Left lung (tissue), 10 donors: ENCODE results near the gene SPIB. TPM values are rescaled to one million over a fixed set of nuclear protein-coding genes. Genes with fewer than 3 reads are reported as not detected.

Experiments
- ATAC-seq: fragments of 200-7000 bp; cut with Tn5 transposase; one replicate; pipeline ENCODE4 v1.9.1; 2020; ENCODE audit warnings: moderate library complexity
- DNase-seq, 4 donors: peaks; one replicate each; pipeline ENCODE4 v3.0.0-alpha.2; 2013 to 2020
- H3K27ac ChIP-seq, 2 donors: fragments of 200-600 bp; sonication (generic) in 1 of 2; one replicate each; pipeline versions ENCODE4 v1.5.0 to v1.8.0; 2020 to 2021
- H3K27me3 ChIP-seq, 2 donors: fragments of 200-600 bp; sonication (generic) in 1 of 2; one replicate each; pipeline versions ENCODE4 v1.5.0 to v1.8.0; 2020 to 2021
- H3K36me3 ChIP-seq, 2 donors: fragments of 200-600 bp; sonication (generic) in 1 of 2; one replicate each; pipeline versions ENCODE4 v1.5.0 to v1.8.0; 2020 to 2021
- H3K4me1 ChIP-seq, 2 donors: fragments of 200-600 bp; one replicate each; pipeline ENCODE4 v1.8.0; 2021
- H3K4me3 ChIP-seq, 2 donors: fragments of 200-600 bp; sonication (generic) in 1 of 2; one replicate each; pipeline versions ENCODE4 v1.5.0 to v1.8.0; 2020 to 2021; ENCODE audit warnings: mild to moderate bottlenecking in 1 of 2
- H3K9me3 ChIP-seq, 2 donors: fragments of 200-600 bp; sonication (generic) in 1 of 2; one replicate each; pipeline versions ENCODE4 v1.5.0 to v1.8.0; 2020 to 2021
- intact Hi-C, 2 donors: fragments of 100-400 bp; cut with DNase I; formaldehyde crosslinking; loops; one replicate each; pipeline versions ENCODE4 v1.11.2 to v1.14.2; 2022
- polyA plus RNA-seq, 6 donors: library from polyadenylated mRNA; unstranded; fragments of 120-200 nt; gene quantifications; one replicate each; pipeline ENCODE4 v1.2.1, GENCODE V29; 2013; ENCODE audit not compliant: insufficient read length in 6 of 6
- total RNA-seq, 2 donors: library from RNA; stranded (reverse); fragmentation: NEBNext Ultra II Directional; extraction: Animal tissue kit (Norgen Biotek cat#: 25700); gene quantifications; one replicate each; pipeline ENCODE4 v1.2.1, GENCODE V29; 2021
- TF ChIP-seq, protein P1 (sequence below), 2 donors: fragments of 200-600 bp; sonication (generic) in 1 of 2; IDR thresholded peaks; one replicate each; pipeline versions ENCODE4 v1.5.0 to v1.8.0; 2021; ENCODE audit warnings: antibody characterized with exemption in 2 of 2
- donor health status: DM: no; HTN: yes; CAD: no.
- donor health status: DM: no; HTN: no; CAD: no.

The SPIB gene
- total and polyA plus RNA-seq, 8 donors: 0.28 to 0.66 (median 0.51) TPM

GRCh38 chr19:50380751-50381151, 38.0 kb upstream of the SPIB start:
- H3K9me3 ChIP-seq: no peaks in the 10 kb centered on the region
- H3K27ac ChIP-seq: no peak overlapping the region
- TF ChIP-seq, protein P1, sequence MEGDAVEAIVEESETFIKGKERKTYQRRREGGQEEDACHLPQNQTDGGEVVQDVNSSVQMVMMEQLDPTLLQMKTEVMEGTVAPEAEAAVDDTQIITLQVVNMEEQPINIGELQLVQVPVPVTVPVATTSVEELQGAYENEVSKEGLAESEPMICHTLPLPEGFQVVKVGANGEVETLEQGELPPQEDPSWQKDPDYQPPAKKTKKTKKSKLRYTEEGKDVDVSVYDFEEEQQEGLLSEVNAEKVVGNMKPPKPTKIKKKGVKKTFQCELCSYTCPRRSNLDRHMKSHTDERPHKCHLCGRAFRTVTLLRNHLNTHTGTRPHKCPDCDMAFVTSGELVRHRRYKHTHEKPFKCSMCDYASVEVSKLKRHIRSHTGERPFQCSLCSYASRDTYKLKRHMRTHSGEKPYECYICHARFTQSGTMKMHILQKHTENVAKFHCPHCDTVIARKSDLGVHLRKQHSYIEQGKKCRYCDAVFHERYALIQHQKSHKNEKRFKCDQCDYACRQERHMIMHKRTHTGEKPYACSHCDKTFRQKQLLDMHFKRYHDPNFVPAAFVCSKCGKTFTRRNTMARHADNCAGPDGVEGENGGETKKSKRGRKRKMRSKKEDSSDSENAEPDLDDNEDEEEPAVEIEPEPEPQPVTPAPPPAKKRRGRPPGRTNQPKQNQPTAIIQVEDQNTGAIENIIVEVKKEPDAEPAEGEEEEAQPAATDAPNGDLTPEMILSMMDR (IDR thresholded peaks at IDR 0.05): no peak
- intact Hi-C loops: no loop called here
- H3K27me3 ChIP-seq: no peaks in the 10 kb centered on the region
- DNase-seq: no peak
- no peak for ATAC-seq
- H3K4me3 ChIP-seq: no peak overlapping the region
- peaks cover 0 to 59% of the 10 kb centered on the region in 2 donors for H3K36me3 ChIP-seq
- peaks cover 4 to 54% of the 10 kb centered on the region in 2 donors for H3K4me1 ChIP-seq

DNA sequence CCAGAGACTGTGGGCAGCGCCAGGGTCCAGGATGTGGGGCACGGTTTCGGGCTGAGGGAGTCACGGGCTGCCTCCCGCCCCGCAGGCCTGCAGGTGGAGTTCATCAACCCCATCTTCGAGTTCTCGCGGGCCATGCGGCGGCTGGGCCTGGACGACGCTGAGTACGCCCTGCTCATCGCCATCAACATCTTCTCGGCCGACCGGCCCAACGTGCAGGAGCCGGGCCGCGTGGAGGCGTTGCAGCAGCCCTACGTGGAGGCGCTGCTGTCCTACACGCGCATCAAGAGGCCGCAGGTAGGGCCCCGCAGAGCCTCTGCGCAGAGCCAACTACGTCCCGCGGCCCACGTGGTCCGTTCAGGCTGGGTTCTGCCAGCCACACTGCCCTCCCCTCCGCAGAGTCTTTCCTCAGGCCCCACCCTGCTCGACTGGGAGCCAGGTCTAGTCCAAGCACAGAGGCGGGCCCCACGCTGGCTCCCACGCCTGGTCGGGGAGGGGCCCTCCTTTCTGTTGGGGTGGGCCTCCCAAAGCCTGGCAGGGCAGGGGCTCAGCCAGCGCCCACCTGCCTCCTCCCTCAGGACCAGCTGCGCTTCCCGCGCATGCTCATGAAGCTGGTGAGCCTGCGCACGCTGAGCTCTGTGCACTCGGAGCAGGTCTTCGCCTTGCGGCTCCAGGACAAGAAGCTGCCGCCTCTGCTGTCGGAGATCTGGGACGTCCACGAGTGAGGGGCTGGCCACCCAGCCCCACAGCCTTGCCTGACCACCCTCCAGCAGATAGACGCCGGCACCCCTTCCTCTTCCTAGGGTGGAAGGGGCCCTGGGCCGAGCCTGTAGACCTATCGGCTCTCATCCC, 36.6 kb upstream of the SPIB start:
- intact Hi-C loops: no loop called here
- H3K4me3 ChIP-seq: no peak overlapping the region
- H3K4me1 ChIP-seq: peaks cover 4 to 61% of the 10 kb centered on the region in 2 donors
- H3K27ac ChIP-seq: no peak overlapping the region
- TF ChIP-seq, protein P1 (IDR thresholded peaks at IDR 0.05): no peak
- ATAC-seq (no peak), DNase-seq (no peak)
- peaks cover 0 to 59% of the 10 kb centered on the region in 2 donors for H3K36me3 ChIP-seq
- no peaks in the 10 kb centered on the region for H3K27me3 ChIP-seq
- H3K9me3 ChIP-seq: no peaks in the 10 kb centered on the region

DNA sequence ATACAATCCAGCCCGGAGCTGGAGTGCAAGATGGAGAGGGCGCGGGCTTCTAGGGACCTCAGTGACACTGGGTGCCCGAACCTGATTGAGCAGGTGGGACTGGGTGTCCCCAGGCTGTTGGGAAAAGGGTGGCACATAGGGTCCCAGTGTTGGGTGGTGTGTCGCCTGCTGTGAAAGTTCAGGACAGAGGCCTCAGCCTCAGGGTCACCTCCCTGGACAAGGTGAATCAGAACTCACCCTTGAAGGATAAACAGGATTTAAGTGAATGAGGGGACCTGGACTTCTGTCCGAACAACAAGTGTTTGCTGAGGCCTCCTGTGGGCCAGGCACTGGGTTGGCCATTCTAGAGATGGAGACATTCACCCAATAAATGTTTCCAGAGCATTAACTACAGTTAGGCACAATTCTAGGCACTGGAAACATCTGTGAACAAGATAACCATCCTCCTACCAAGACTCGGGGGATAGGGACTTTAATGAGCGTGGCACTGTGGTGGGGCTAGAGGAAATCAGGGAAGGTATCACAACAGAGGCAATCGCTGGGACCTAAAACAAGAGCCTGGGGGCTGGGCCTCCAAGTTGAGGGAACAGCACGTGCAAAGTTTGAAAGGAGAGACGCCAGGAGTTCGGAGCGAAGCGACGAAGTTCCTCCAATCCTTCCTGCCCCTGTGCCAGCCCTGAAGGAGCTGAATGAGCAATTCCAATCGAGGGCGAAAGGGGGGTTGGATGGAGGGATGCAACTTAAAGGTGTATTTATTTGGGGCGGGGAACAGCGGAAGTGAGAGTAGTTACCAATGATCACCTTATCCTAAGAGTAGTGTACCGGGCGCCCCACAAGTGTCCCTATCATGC, 35.5 kb upstream of the SPIB start:
- no peak for ATAC-seq
- intact Hi-C loops: no loop called here
- Histone ChIP-seq H3K27me3 (no peaks in the 10 kb centered on the region), H3K36me3 (peaks cover 0 to 49% of the 10 kb centered on the region in 2 donors), H3K27ac (peak overlapping the region; percentile 83 to 86), H3K4me1 (peaks cover 4 to 59% of the 10 kb centered on the region in 2 donors), H3K4me3 (peak overlapping the region; percentile 53 to 66), H3K9me3 (no peaks in the 10 kb centered on the region)
- TF ChIP-seq, protein P1 (IDR thresholded peaks at IDR 0.05): no peak
- DNase-seq: no peak

DNA sequence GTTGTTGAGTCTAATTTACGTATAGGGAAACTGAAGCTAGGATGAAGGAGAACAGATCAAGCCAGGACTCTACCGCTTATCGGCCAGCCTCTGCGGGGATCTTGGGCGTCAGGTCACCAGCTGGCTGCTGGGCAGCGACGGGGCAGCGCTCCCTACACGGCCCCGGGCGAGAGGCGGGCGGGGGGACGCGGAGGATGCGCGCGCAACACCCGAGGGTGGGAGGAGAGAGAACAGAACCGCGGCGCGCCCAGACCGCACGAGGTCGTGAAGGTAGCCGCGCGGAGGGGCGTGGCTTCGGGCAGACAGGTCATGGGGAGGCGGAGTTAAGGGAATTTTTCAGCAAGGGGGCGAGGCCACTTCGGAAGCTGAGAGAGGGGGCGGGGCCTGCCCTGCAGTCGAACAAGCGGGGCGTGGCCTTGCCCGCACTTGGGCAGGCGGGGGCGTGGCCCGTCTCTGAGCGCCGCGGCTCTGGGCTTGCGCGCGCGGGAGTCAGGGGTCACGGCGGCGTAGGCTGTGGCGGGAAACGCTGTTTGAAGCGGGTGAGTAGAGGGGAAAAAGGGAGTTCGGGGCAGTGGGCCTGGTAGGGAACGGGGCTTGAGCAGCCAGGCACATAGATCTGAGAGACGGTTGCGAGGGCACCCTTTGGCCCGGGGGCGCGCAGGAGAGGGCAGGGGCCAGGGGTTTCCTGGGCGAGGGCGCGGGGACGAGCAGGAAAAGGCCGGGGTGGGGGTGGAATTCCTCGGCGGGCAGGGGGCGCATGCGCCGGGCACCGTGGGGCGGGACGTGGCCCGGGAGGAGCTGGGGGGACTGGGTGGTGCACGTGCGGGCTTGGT, 34.7 kb upstream of the SPIB start, which contains the start of gene POLD1:
Gene POLD1 (plus strand): TSS at position 496 of the 833 bp plus-strand sequence. CDS start 14,505 bp downstream, outside the sequence.
- Histone ChIP-seq H3K27me3 (no peaks in the 10 kb centered on the region), H3K36me3 (peaks cover 0 to 41% of the 10 kb centered on the region in 2 donors), H3K4me3 (peak within 1 kb of the TSS; percentile 53 to 66), H3K4me1 (peaks cover 4 to 58% of the 10 kb centered on the region in 2 donors), H3K9me3 (no peaks in the 10 kb centered on the region), H3K27ac (peak within 1 kb of the TSS; percentile 83 to 86)
- intact Hi-C loops: no loop called here
- ATAC-seq: peak; percentile 94
- peak; percentile 93 to 100 (median 98) for DNase-seq
- TF ChIP-seq, protein P1 (IDR thresholded peaks at IDR 0.05): no peak
